MM.1S (cell line): Measurements from ENCODE around the gene ANTXR1.

ENCODE experiments used
- DNase-seq: peaks from one replicate; pipeline ENCODE4 v3.0.0-alpha.2; 2015
- H2AFZ ChIP-seq: fragments of 300-600 bp; sonication (generic); 2 replicates; pipeline ENCODE4 v1.6.0; 2016; ENCODE audit warnings: antibody characterized with exemption, low read length
- H3F3A ChIP-seq: fragments of 300-600 bp; sonication (generic); 2 replicates; pipeline ENCODE4 v1.6.1; 2016; ENCODE audit warnings: mild to moderate bottlenecking, antibody characterized with exemption, low read length, moderate library complexity, mixed read lengths; ENCODE audit not compliant: insufficient read depth
- H3K27ac ChIP-seq: fragments of 300-600 bp; sonication (generic); 2 replicates; pipeline ENCODE4 v1.5.1; 2016; ENCODE audit warnings: mild to moderate bottlenecking, low read length
- H3K27me3 ChIP-seq: fragments of 300-600 bp; sonication (generic); replicated peaks from 2 replicates; pipeline ENCODE4 v1.6.0; 2016; ENCODE audit warnings: low read length; ENCODE audit not compliant: insufficient read depth
- H3K36me3 ChIP-seq: fragments of 300-600 bp; sonication (generic); replicated peaks from 2 replicates; pipeline ENCODE4 v1.6.1; 2016; ENCODE audit warnings: mild to moderate bottlenecking, low read length, mixed read lengths; ENCODE audit not compliant: insufficient read depth
- H3K4me1 ChIP-seq: fragments of 300-600 bp; sonication (generic); 2 replicates; pipeline ENCODE4 v1.6.1; 2016; ENCODE audit warnings: low read length, mixed read lengths
- H3K4me2 ChIP-seq: fragments of 300-600 bp; sonication (generic); 2 replicates; pipeline ENCODE4 v1.6.0; 2016; ENCODE audit warnings: low read depth, low read length
- H3K4me3 ChIP-seq: fragments of 300-600 bp; sonication (generic); 2 replicates; pipeline ENCODE4 v1.5.1; 2016; ENCODE audit warnings: low read length, mixed read lengths
- H3K79me2 ChIP-seq: fragments of 300-600 bp; sonication (generic); 2 replicates; pipeline ENCODE4 v1.6.1; 2016; ENCODE audit warnings: mixed run types, low read length, mixed read lengths
- H3K9ac ChIP-seq: fragments of 300-600 bp; sonication (generic); 2 replicates; pipeline ENCODE4 v1.6.1; 2016; ENCODE audit warnings: low read length, mixed read lengths
- H3K9me2 ChIP-seq: fragments of 300-600 bp; sonication (generic); replicated peaks from 2 replicates; pipeline ENCODE4 v1.6.1; 2016; ENCODE audit warnings: mild to moderate bottlenecking, low read length, mixed read lengths; ENCODE audit not compliant: insufficient read depth
- H3K9me3 ChIP-seq: fragments of 300-600 bp; sonication (generic); replicated peaks from 2 replicates; pipeline ENCODE4 v1.6.1; 2016; ENCODE audit warnings: mild to moderate bottlenecking, low read length, mixed read lengths; ENCODE audit not compliant: insufficient read depth
- H4K20me1 ChIP-seq: fragments of 300-600 bp; sonication (generic); 2 replicates; pipeline ENCODE4 v1.6.1; 2016; ENCODE audit warnings: mild to moderate bottlenecking, low read length, moderate library complexity, mixed read lengths; ENCODE audit not compliant: insufficient read depth
- CTCF ChIP-seq: fragments of 300-600 bp; sonication (generic); IDR thresholded peaks from 2 replicates; pipeline ENCODE4 v1.5.1; 2016; ENCODE audit warnings: antibody characterized with exemption, low read length, mixed read lengths
- EZH2 ChIP-seq: fragments of 300-600 bp; sonication (generic); optimal IDR thresholded peaks from 2 replicates; pipeline ENCODE3; 2017; ENCODE audit warnings: low read depth, mild to moderate bottlenecking, antibody characterized with exemption, low read length, mixed read lengths
- EZH2phosphoT487 ChIP-seq: fragments of 300-600 bp; sonication (generic); IDR thresholded peaks from 2 replicates; pipeline ENCODE4 v1.6.1; 2018; ENCODE audit warnings: antibody characterized with exemption, low read length

ANTXR1 gene

GRCh38 chr2:69022548-69022947, 9.6 kb downstream of the ANTXR1 start:
- Histone ChIP-seq H3K4me3 (no peak overlapping the region), H3K79me2 (no peaks in the 10 kb centered on the region), H3K9me2 (no peaks in the 10 kb centered on the region), H3K9me3 (no peaks in the 10 kb centered on the region), H3K4me1 (no peaks in the 10 kb centered on the region), H3K4me2 (no peak overlapping the region), H3K9ac (no peak overlapping the region), H3K27ac (no peak overlapping the region), H3K36me3 (no peaks in the 10 kb centered on the region), H3F3A (no peaks in the 10 kb centered on the region), H3K27me3 (no peaks in the 10 kb centered on the region), H2AFZ (no peak overlapping the region), H4K20me1 (no peaks in the 10 kb centered on the region)
- TF ChIP-seq EZH2 (no peak), EZH2phosphoT487 (no peak), CTCF (no peak)
- DNase-seq, result no peak

GRCh38 chr2:69023236-69023635, 10.3 kb downstream of the ANTXR1 start:
- H3K79me2 ChIP-seq, result no peaks in the 10 kb centered on the region
- no peak overlapping the region for H3K4me2 ChIP-seq
- TF ChIP-seq CTCF, result no peak
- no peak for TF ChIP-seq EZH2
- TF ChIP-seq EZH2phosphoT487, result no peak

GRCh38 chr2:69026026-69026425, 13.0 kb downstream of the ANTXR1 start:
- TF ChIP-seq EZH2phosphoT487 (no peak), CTCF (peak; percentile 69)
- H3K9ac ChIP-seq, result no peak overlapping the region
- no peaks in the 10 kb centered on the region for H3K4me1 ChIP-seq
- H3K9me3 ChIP-seq, result no peaks in the 10 kb centered on the region
- H3K4me2 ChIP-seq, result no peak overlapping the region
- H3K79me2 ChIP-seq, result no peaks in the 10 kb centered on the region
- no peak overlapping the region for H3K4me3 ChIP-seq
- no peaks in the 10 kb centered on the region for H3K36me3 ChIP-seq
- H3K27ac ChIP-seq, result no peak overlapping the region
- DNase-seq, result peak; percentile 55
- H3K9me2 ChIP-seq, result no peaks in the 10 kb centered on the region
- H2AFZ ChIP-seq, result no peak overlapping the region
- no peaks in the 10 kb centered on the region for H3K27me3 ChIP-seq
- H4K20me1 ChIP-seq, result no peaks in the 10 kb centered on the region; the same call in 1 of the 2 replicates
- no peaks in the 10 kb centered on the region for H3F3A ChIP-seq

More at GRCh38 chr2:69023236-69023635, 10.3 kb downstream of the ANTXR1 start:
- Histone ChIP-seq H3K9ac (no peak overlapping the region), H3K27ac (no peak overlapping the region), H3K9me3 (no peaks in the 10 kb centered on the region), H2AFZ (no peak overlapping the region), H3K27me3 (no peaks in the 10 kb centered on the region), H4K20me1 (no peaks in the 10 kb centered on the region; the same call in 1 of the 2 replicates), H3K4me1 (no peaks in the 10 kb centered on the region), H3F3A (no peaks in the 10 kb centered on the region), H3K4me3 (no peak overlapping the region), H3K36me3 (no peaks in the 10 kb centered on the region), H3K9me2 (no peaks in the 10 kb centered on the region)
- no peak for DNase-seq
